Placental epithelial cell (primary cell): Measurements from ENCODE around the gene CFAP141. TPM values are rescaled to one million over a fixed set of nuclear protein-coding genes. Genes with fewer than 3 reads are reported as not detected.

Experiments
- small RNA-seq: library from RNA; depleted of rRNA; stranded (forward); fragments of <200 nt; gene quantifications from one replicate; pipeline ENCODE3, GENCODE V24; 2012
- total RNA-seq: library from RNA; depleted of rRNA; stranded (reverse); fragments of >200 nt; gene quantifications from 2 replicates; pipeline ENCODE4 v1.2.3, GENCODE V29; 2012

The CFAP141 gene
- not detected in 2 replicates for total RNA-seq

DNA sequence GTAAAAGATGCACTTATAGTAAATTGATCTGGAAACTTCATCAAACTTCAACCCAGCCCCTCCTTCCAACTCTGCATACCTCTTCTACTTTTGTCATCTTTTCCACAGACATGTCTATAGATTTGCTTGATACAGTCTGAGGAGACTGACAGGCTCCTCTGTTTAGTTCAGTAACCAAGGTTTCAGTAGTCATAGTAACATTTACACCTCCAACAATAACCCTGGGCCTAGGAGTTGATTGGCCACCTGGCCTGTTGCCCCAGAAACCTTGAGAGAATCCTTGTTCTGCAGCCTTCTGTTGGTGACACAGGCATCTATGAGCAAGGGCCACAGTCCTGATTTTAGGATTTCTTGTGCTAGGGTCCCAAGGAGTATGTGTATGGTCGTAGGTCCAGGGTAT is at the start of gene CFAP141:
CFAP141 (minus strand) TSS at position 138 of the 400 bp plus-strand sequence; CDS start at position 112, 26 bp downstream.

DNA sequence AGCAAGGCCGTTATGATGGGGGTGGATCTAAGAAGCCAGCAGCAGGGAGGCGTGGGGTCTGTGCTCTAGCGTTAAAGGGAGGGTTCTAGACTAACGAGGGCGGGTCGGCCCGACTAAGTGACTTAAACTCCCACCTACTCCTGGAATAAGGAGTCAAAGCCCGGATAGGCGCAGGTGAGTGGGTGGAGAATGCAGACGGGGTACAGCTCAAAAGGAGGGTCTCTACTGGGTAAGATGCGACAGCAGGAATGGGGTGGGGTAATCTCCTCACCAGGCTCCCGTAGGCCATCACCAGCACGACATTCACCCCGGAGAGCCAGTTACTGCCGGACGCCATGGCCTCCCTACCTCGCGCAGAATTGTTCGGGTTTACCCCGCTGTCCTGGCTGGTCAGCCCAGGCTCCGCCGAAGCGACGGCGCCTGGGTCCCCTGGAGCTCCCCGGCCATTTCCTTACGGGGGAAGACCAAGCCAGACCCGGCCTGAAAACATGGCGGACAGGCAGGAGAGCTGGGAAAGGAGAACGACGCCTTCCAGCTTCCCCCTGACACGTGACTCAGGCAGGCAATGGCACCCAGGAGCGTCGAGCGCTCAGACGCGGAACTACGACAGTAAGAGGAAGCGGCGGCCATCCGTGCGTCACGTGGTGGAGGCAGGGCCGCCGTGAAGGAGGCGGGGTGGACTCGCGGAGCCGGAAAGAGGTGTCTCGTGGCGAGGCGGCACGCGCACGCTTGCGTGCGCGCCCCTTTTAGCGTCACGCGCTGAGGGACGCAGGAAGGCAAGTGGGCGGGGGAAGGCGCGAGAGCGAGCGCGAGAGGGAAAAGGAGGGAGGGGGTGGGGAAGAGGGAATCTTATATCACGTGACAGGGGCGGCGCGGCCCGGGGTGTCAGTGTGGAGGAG is 14.2 kb upstream of the CFAP141 start, which contains the start of gene UBAP2L:
UBAP2L (plus strand) TSS at position 885 of the 899 bp plus-strand sequence. CDS start 4,169 bp downstream, outside the sequence.

DNA sequence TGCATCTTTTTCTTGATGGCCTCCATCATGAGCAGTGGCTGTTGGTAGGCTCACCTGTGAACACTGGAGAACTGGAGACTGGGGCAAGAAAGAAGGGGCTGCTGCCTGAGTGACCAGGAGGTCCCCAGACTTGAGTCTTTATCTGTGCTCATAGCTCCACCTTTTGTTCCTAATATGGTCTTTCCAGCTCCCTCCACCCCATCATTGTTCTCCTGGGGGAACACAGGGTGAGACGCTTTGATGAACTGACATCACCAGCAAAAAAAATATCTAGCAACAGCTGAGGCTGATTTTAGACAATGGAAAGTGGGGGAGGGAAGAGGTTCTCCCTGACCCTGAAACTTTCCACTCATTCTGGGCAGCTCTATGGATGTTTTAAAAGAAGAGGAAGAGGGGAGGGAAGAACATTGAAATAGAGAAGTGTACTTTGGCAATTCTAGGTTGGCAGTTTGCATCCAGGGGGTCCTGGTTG is 14.1 kb downstream of the CFAP141 start, which contains the start of gene TPM3:
TPM3 (minus strand) TSS at position 111 of the 472 bp plus-strand sequence; CDS start at position 29, 82 bp downstream.

DNA sequence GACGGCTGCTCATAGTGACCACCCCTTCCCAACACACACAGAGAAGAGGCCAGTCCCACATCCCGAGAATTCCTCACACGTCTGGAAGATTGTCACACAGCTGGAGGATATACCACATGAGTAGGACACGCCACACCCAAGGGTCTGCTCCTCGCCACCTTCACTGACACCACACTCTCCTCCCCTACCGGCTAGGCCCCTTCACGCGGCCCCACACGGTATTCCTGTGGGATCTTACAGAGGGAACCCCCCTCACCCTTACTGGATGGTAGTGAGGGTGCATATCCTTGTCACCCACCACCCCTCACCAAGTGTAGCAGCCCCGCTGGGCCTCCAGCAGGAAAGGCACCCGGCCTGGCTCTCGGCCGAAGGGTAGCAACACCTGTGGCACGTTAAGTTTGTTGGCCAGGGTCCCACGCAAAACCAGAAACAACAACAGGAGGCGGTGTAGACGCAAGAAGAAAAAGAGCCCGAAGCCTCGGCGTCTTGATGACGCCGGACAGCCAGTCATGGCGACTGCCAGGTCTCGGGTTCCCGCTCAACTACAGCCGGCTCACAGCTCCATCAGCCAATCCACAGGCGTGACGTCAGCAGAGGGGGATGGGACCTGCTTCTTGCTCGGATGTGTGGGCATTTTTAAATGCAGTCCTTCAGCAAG is 51.5 kb downstream of the CFAP141 start, which contains the start of gene NUP210L:
NUP210L (minus strand) TSS at position 540 of the 658 bp plus-strand sequence.

Small RNA genes within 50 kb of the gene (small RNA-seq; reads per million reads assigned to genes)
- gene MIR190B, result 1.5 reads per million, percentile 70 among the genes with 10 or more reads in this experiment

Other genes starting within 250 kb of the CFAP141 start
- gene CRTC2, start 247.7 kb downstream of the CFAP141 start, total RNA-seq, result 7.9 and 15.3 TPM in 2 replicates
- 145 and 183 TPM in 2 replicates for gene SLC39A1, start 242.8 kb downstream of the CFAP141 start, total RNA-seq
- 8.5 and 12.6 TPM in 2 replicates for gene CREB3L4, start 238.4 kb downstream of the CFAP141 start, total RNA-seq
- 160 and 161 TPM in 2 replicates for gene JTB, start 228.7 kb downstream of the CFAP141 start, total RNA-seq
- 34.9 and 82.1 TPM in 2 replicates for gene RAB13, start 220.0 kb downstream of the CFAP141 start, total RNA-seq
- 948 and 4,030 TPM in 2 replicates for gene RPS27, start 215.6 kb downstream of the CFAP141 start, total RNA-seq
- under 0.01 TPM in 1 of 2 replicates, not detected in the other for gene NUP210L, start 51.3 kb downstream of the CFAP141 start, total RNA-seq
- gene TPM3, start 14.2 kb downstream of the CFAP141 start, total RNA-seq, result 163 and 386 TPM in 2 replicates
- 73.8 and 101 TPM in 2 replicates for gene UBAP2L, start 14.6 kb upstream of the CFAP141 start, total RNA-seq
- gene HAX1, start 66.3 kb upstream of the CFAP141 start, total RNA-seq, result 57.3 and 135 TPM in 2 replicates
- gene AQP10, start 114.8 kb upstream of the CFAP141 start, total RNA-seq, result not detected in 2 replicates
- 12.8 and 16.9 TPM in 2 replicates for gene ATP8B2, start 119.2 kb upstream of the CFAP141 start, total RNA-seq
- gene IL6R, start 199.0 kb upstream of the CFAP141 start, total RNA-seq, result 3.1 and 5.5 TPM in 2 replicates